Measurements from ENCODE around the gene TMEM11. TPM values are rescaled to one million over a fixed set of nuclear protein-coding genes. Genes with fewer than 3 reads are reported as not detected.

TMEM11 gene
- total RNA-seq, 1 donor from 2014 or later: 17.3 TPM

DNA sequence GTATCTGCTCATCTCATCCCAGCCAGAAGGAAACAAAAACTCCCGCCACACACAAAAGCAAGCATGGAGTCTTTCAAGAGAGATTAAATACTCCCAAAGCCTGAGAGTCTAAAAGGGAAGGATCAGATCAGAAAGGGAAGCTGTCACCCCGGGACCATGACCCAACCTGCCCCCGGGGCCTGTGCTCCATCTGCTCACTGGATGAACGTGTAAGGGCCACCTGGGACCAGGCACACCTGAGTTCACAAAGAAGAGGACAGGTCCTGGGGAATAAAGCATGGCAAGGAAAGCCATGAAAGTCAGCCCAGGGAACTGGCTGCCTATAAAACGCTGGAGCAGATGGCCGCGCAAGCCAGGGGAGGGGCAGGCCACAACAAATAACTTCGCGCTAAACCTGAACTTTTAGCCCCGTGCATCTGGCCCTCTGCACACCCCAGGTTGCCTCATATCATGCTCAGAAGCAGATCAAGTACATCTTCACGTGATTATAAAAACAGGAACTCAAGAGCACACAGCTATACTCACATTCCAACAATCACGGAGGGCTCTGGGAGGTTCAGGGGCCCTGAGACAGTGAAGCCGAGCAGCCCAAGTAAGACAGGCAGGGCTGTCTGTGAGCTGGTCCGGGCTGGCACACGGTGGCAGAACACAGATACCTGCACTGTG lies 3.4 kb downstream of the TMEM11 start:
- Histone ChIP-seq H3K36me3 (no peaks in the 10 kb centered on the region), H4K20me1 (ENCODE audit: low read depth) (peaks cover 80% of the 10 kb centered on the region), H3F3A (ENCODE audit: low read depth) (peaks cover 13% of the 10 kb centered on the region), H2AFZ (replicated peaks) (no peak overlapping the region), H3K4me2 (peak overlapping the region; percentile 10), H3K9me3 (ENCODE audit: low read depth) (no peaks in the 10 kb centered on the region), H3K79me2 (ENCODE audit: low read depth) (peaks cover 83% of the 10 kb centered on the region), H3K4me3 (no peak overlapping the region), H3K9ac (no peak overlapping the region), H3K4me1 (peaks cover 24% of the 10 kb centered on the region), H3K27ac (no peak overlapping the region), H3K27me3 (no peaks in the 10 kb centered on the region)
- Mint-ChIP-seq H3K27ac (peak overlapping the region; percentile 21), H3K4me1 (peaks cover 36% of the 10 kb centered on the region), H3K27me3 (ENCODE audit: insufficient read depth, low read depth) (no peaks in the 10 kb centered on the region), H3K4me3 (peak overlapping the region; percentile 29), H3K9me3 (no peaks in the 10 kb centered on the region), H3K36me3 (no peaks in the 10 kb centered on the region)
- TF ChIP-seq EZH2phosphoT487 (IDR thresholded peaks at IDR 0.05): no peak
- TF ChIP-seq, protein P1, sequence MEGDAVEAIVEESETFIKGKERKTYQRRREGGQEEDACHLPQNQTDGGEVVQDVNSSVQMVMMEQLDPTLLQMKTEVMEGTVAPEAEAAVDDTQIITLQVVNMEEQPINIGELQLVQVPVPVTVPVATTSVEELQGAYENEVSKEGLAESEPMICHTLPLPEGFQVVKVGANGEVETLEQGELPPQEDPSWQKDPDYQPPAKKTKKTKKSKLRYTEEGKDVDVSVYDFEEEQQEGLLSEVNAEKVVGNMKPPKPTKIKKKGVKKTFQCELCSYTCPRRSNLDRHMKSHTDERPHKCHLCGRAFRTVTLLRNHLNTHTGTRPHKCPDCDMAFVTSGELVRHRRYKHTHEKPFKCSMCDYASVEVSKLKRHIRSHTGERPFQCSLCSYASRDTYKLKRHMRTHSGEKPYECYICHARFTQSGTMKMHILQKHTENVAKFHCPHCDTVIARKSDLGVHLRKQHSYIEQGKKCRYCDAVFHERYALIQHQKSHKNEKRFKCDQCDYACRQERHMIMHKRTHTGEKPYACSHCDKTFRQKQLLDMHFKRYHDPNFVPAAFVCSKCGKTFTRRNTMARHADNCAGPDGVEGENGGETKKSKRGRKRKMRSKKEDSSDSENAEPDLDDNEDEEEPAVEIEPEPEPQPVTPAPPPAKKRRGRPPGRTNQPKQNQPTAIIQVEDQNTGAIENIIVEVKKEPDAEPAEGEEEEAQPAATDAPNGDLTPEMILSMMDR (IDR thresholded peaks at IDR 0.05): no peak
- no peak for TF ChIP-seq EZH2 (IDR thresholded peaks at IDR 0.05)
- DNase-seq (ENCODE audit: low spot score): peak; percentile 38

DNA sequence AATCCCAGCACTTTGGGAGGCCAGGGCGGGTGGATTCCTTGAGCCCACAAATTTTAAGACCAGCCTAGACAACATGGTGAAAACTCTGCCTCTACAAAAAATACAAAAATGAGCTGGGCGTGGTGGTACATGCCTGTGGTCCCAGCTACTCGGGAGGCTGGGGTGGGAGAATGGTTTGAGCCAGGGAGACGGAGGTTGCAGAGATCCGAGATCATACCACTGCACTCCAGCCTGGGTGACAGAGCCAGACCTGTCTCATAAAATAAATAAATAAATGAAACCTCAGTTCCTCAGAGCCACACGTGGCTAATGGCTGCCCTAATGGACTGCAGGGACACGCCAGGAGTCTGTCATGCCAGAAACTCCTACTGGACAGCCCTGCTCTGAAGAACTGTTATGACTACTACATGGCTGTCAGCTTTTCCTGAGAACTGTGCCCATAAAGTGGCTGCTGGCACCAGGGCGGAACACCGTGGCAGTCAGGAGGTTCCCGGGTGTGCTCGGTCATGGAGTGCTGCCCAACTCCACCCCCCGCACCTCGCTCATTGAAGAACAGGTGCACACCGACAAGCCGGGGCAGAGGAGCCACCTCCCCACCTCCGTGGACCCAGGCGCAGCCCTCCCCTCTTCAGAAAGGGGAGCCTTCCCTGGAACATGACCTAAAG lies 4.3 kb downstream of the TMEM11 start:
- H3K79me2 ChIP-seq (ENCODE audit: low read depth): peaks cover 92% of the 10 kb centered on the region
- peaks cover 37% of the 10 kb centered on the region for H3K4me1 Mint-ChIP-seq
- H3F3A ChIP-seq (ENCODE audit: low read depth): peaks cover 4% of the 10 kb centered on the region
- no peak overlapping the region for H3K4me3 Mint-ChIP-seq
- H2AFZ ChIP-seq (replicated peaks): no peak overlapping the region
- H3K9me3 ChIP-seq (ENCODE audit: low read depth): no peaks in the 10 kb centered on the region
- H3K36me3 ChIP-seq: no peaks in the 10 kb centered on the region
- no peaks in the 10 kb centered on the region for H3K27me3 Mint-ChIP-seq (ENCODE audit: insufficient read depth, low read depth)
- H3K9ac ChIP-seq: no peak overlapping the region
- no peak for TF ChIP-seq EZH2phosphoT487 (IDR thresholded peaks at IDR 0.05)
- no peaks in the 10 kb centered on the region for H3K27me3 ChIP-seq
- H3K9me3 Mint-ChIP-seq: no peaks in the 10 kb centered on the region
- H3K4me2 ChIP-seq: peak overlapping the region; percentile 10
- DNase-seq (ENCODE audit: low spot score): no peak
- no peak overlapping the region for H3K27ac Mint-ChIP-seq
- peaks cover 21% of the 10 kb centered on the region for H3K4me1 ChIP-seq
- H3K4me3 ChIP-seq: no peak overlapping the region
- H3K27ac ChIP-seq: no peak overlapping the region
- H4K20me1 ChIP-seq (ENCODE audit: low read depth): peaks cover 89% of the 10 kb centered on the region
- no peaks in the 10 kb centered on the region for H3K36me3 Mint-ChIP-seq

DNA sequence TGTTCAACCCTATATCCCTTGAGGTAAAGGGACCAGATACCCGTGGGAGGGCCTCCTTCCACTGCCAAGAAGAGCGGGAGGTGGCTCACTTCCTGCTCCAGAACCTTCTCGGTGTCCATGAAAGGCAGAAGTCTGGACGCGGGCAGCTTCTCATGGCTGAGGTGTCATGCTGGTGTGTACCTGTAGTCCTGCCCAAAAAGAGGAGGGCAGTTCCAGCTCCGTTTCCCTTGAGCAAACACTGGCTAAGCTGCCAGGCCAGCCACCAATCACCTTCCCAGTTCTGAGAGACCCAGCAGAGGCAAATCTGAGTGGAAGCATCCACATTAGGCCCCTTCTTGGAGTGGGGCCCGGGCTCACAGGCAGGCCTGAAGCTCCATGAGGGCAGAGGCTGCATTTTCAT lies 5.6 kb downstream of the TMEM11 start:
- no peak overlapping the region for H3K4me2 ChIP-seq
- no peak overlapping the region for H3K27ac Mint-ChIP-seq
- H3K79me2 ChIP-seq (ENCODE audit: low read depth): peaks cover 99% of the 10 kb centered on the region
- H4K20me1 ChIP-seq (ENCODE audit: low read depth): peaks cover 100% of the 10 kb centered on the region
- H3K9me3 ChIP-seq (ENCODE audit: low read depth): no peaks in the 10 kb centered on the region
- H3K9ac ChIP-seq: no peak overlapping the region
- peaks cover 39% of the 10 kb centered on the region for H3K4me1 Mint-ChIP-seq
- no peak for DNase-seq (ENCODE audit: low spot score)
- H3K4me1 ChIP-seq: peaks cover 21% of the 10 kb centered on the region
- no peak overlapping the region for H2AFZ ChIP-seq (replicated peaks)
- no peak for TF ChIP-seq EZH2phosphoT487 (IDR thresholded peaks at IDR 0.05)
- TF ChIP-seq, protein P1 (IDR thresholded peaks at IDR 0.05): no peak
- TF ChIP-seq EZH2 (IDR thresholded peaks at IDR 0.05): no peak
- no peaks in the 10 kb centered on the region for H3K9me3 Mint-ChIP-seq
- no peaks in the 10 kb centered on the region for H3K36me3 Mint-ChIP-seq
- H3K4me3 Mint-ChIP-seq: no peak overlapping the region
- H3F3A ChIP-seq (ENCODE audit: low read depth): no peaks in the 10 kb centered on the region
- no peak overlapping the region for H3K4me3 ChIP-seq
- H3K27me3 Mint-ChIP-seq (ENCODE audit: insufficient read depth, low read depth): no peaks in the 10 kb centered on the region
- H3K27ac ChIP-seq: no peak overlapping the region
- H3K36me3 ChIP-seq: no peaks in the 10 kb centered on the region
- no peaks in the 10 kb centered on the region for H3K27me3 ChIP-seq

DNA sequence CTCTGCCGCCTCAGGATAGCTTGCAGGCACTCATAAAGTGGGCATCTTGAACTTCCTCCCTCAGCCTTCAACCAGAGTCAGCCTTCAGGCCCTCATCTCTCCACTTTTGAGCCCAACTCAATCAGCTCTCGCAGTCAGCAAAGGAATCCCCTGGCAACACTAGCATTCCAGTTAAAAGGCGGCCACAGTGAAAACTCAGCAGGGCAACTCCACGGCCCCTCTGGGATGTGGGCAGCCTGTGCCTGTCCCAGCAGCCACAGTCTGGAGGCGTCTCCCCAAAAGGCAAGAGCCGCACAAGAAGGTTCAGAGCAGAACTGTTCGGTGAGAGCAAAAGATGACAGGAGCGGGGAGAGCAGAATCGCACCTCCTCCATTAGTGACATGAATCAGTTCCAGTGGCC lies 9.0 kb downstream of the TMEM11 start:
- Histone ChIP-seq H4K20me1 (ENCODE audit: low read depth) (peaks cover 100% of the 10 kb centered on the region), H3K27me3 (no peaks in the 10 kb centered on the region), H3K9ac (no peak overlapping the region), H3F3A (ENCODE audit: low read depth) (peaks cover 12% of the 10 kb centered on the region), H3K27ac (no peak overlapping the region), H3K4me3 (no peak overlapping the region), H3K36me3 (no peaks in the 10 kb centered on the region), H3K4me2 (no peak overlapping the region), H3K9me3 (ENCODE audit: low read depth) (no peaks in the 10 kb centered on the region), H3K79me2 (ENCODE audit: low read depth) (peaks cover 99% of the 10 kb centered on the region), H2AFZ (replicated peaks) (no peak overlapping the region), H3K4me1 (peaks cover 21% of the 10 kb centered on the region)
- H3K4me1 Mint-ChIP-seq: peaks cover 30% of the 10 kb centered on the region
- TF ChIP-seq EZH2phosphoT487 (IDR thresholded peaks at IDR 0.05): no peak
- TF ChIP-seq EZH2 (IDR thresholded peaks at IDR 0.05): no peak
- TF ChIP-seq, protein P1 (IDR thresholded peaks at IDR 0.05): no peak
- H3K36me3 Mint-ChIP-seq: no peaks in the 10 kb centered on the region
- no peaks in the 10 kb centered on the region for H3K27me3 Mint-ChIP-seq (ENCODE audit: insufficient read depth, low read depth)
- H3K9me3 Mint-ChIP-seq: no peaks in the 10 kb centered on the region
- DNase-seq (ENCODE audit: low spot score): no peak
- peak overlapping the region; percentile 50 for H3K27ac Mint-ChIP-seq
- no peak overlapping the region for H3K4me3 Mint-ChIP-seq
